ENCODE data around the gene NRARP. TPM values are rescaled to one million over a fixed set of nuclear protein-coding genes. Genes with fewer than 3 reads are reported as not detected.

Gene NRARP
- total and polyA plus RNA-seq, 2 experiments from 2014 or later = 4.0 to 55.1 TPM

DNA sequence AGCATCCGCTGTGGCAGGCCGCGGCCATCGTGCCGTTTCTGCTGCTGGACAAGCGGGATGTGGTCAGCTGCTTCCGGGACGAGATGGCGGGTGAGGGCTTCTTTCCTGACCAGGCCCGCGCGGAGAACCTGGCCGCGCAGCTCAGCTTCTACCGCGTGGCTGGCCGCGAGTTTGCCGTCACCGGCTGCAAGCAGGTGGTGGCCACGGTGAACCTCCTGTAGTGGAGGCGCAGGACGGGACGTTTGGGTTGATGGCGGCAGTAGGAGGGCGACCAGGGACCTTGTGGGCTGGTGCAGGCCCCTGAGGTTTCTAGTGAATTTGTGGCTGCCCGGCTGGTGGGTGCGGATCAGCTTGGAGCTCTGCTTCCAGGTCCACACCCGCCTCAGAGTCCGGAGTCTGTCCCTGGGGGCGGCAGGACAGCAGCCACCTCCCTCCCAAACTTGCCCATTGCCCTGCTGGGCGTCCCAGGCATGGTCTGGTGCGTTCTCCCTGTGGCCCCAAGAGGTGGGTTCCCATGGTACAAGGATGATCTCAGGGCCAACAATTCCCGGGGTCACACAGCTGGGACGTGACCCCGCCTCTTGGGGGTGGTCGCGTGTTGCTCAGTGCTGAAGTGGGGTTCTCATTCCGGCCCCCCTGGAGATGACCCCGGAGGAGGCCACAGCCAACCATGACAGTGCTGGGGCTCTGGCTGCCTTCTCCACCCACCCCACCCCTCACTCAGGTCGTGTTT is 22.2 kb downstream of the NRARP start (continued):
- TF ChIP-seq ZNF462 (CRISPR knock-in tag; IDR thresholded peaks at IDR 0.05) (no peak), ZNF114 (CRISPR knock-in tag; IDR thresholded peaks at IDR 0.05) (no peak), JUNB (IDR thresholded peaks at IDR 0.05; ENCODE audit: unreplicated experiment) (no peak), CTCF (conservative IDR thresholded peaks at IDR 0.05; ENCODE audit: low read depth in 2 of 2) (no peak), CREB1 (CRISPR knock-in tag; IDR thresholded peaks at IDR 0.05; ENCODE audit: low read depth) (no peak)
